Endometrial microvascular endothelial cells (primary cell): ENCODE measurements around the gene SIVA1. TPM values are rescaled to one million over a fixed set of nuclear protein-coding genes. Genes with fewer than 3 reads are reported as not detected.
"Not testable (repeated sequence)": the region's sequence is repeated elsewhere in the genome, so short reads cannot be mapped to it uniquely, and the experiment has no call there.

Source experiments
- in situ Hi-C: cut with HindIII; loops from 2 replicates; pipeline ENCODE4 v1.10.0; 2017; ENCODE audit warnings: low sequenced_read_pairs, low pct_unique_long_range_greater_than_20kb; ENCODE audit errors: inconsistent ontology term
- total RNA-seq: library from RNA; depleted of rRNA; stranded (reverse); fragments of >200 nt; gene quantifications from one replicate; pipeline ENCODE4 v1.2.3, GENCODE V29; 2015; ENCODE audit errors: inconsistent ontology term

Gene SIVA1
- total RNA-seq, 1 donor from 2014 or later, result 250 TPM

DNA sequence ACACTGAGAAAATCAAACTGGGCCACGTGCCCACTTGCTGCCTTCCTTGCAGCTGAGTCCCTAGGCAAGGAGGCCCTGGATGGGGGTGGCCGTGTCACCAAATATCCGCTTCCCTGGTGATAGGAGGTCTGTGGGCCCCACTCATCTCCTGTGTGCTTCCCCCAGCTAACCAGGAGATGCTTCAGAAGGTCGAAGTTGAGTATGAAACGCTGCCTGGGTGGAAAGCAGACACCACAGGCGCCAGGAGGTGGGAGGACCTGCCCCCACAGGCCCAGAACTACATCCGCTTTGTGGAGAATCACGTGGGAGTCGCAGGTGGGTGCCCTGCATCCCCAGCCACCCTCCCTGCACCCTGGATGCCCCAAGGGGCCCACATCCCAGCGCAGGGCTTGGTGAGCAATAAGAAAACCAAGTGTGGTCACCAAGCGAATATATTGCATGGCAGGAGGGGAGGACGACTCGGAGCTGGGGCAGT lies 6.8 kb upstream of the SIVA1 start:
- in situ Hi-C loops, result no loop called here

GRCh38 chr14:104746934-104747481 lies 5.9 kb upstream of the SIVA1 start:
- in situ Hi-C loops, result no loop called here

DNA sequence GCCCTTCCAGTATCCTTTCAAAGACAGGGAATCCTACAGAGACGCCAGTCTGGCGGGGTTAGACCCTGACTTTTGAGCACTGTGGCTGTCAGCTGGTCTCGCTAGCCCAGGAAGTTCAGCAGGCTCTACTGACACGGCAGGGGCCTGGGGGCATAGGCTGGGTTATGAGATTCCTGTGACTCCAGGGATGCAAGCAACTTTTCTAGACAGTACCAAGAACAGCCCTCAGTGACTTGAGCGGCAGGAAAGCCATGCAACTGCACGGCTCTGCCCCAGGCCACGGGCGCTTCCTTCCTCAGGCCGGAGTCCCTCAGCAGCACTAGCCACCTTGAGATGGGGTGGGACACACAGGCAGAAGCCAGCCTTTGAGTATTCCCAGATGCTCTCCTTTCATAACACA lies 5.1 kb upstream of the SIVA1 start:
- in situ Hi-C loops, result no loop called here

GRCh38 chr14:104749111-104749649 lies 3.8 kb upstream of the SIVA1 start:
- in situ Hi-C loops, result no loop called here

DNA sequence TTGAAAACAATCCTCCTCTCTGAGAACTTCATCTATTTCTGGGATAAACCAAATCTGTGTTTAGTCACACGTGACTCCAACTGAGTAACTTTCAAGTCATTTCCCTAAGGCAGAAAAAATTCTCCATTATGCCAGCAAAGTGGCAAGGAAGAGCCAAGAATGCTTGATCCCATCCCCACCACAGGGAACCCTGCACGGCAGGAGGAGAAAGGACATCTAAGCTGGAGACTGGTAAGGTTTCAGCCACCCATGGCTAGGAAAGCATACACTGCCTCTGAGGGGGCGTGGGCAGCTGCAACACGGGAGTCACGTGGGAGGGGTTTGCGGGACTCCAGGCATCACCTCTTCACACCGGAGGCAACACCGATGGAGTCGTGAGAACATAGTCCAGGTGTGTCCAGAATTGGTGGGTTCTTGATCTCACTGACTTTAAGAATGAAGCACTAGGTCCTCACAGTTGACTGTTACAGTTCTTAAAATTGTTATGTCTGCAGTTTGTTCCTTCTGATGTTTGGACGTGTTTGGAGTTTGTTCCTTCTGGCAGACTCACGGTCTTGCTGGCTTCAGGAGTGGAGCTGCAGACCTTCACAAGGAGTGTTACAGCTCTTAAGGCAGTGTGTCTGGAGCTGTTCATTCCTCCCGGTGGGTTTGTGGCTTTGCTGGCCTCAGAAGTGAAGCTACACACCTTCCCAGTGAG lies 2.7 kb upstream of the SIVA1 start:
- in situ Hi-C loops, result no loop called here

- in situ Hi-C loops, result not testable (repeated sequence)
Observed at GRCh38 chr14:104750753-104751057, 2.2 kb upstream of the SIVA1 start.

GRCh38 chr14:104751539-104752422 lies 1.2 kb upstream of the SIVA1 start:
- in situ Hi-C loops, result no loop called here

DNA sequence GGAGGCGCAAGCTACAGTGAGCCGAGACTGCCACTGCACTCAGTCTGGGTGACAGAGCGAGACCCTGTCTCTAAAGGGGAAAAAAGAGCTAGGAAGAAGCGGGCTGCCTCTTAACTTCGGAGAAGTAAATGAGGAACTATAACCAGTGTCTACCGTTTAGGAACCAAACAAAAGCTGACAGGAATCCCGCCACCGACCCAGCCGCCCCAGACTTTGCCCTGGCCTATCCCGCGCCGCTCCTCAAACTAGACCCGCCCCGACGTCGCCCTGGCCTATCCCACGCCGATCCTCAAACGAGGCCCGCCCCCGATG lies 568 bp upstream of the SIVA1 start:
- in situ Hi-C loops, result no loop called here

DNA sequence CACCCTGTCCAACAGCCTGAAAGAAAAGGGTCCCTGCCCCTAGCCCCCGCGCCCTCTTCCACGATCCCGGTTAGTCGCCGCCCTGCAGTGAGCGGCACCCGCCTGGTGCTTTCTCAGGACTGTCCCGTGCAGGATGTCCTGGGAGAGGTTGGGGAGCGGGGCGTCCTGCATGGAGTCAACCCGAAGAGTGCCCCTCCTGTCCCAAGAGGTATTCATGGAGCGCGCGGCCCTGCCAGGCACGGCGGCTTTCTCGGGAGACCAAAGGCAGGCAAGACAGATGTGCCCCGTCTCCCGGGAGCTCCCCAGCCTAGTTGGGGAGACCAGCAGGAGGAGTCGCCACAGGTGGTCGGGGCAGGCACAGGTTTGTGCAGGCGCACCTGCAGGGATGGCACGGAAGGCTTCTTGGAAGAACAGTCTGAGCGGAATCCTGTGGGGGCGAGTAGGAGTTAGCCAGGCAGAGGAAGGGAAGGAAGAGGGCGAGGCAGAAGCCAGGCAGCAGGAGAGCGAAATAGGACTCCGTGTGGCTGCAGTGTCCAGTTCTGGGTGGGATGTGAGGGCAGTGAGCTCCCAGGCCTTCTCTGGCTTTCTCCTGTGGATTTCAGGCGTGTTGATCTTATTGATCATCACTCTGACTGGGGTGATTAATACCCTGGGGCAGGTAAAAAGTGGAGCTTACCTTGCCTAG lies 723 bp downstream of the SIVA1 start:
- in situ Hi-C loops, result no loop called here

GRCh38 chr14:104754213-104754851 lies 1.4 kb downstream of the SIVA1 start:
- in situ Hi-C loops, result no loop called here

DNA sequence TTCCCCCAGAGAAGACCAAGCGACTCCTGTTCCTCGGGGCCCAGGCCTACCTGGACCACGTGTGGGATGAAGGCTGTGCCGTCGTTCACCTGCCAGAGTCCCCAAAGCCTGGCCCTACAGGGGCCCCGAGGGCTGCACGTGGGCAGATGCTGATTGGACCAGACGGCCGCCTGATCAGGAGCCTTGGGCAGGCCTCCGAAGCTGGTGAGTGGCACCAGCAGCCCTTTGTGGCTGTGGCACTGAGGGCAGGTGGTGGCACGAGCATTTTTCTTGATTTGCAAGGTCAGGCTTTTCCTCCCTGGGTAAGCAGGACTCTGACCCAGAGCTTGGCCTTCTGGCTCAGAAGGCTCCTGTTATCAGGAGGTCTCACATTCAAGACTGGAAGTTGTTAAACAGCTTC lies 2.7 kb downstream of the SIVA1 start:
- in situ Hi-C loops, result no loop called here

GRCh38 chr14:104756477-104757237 lies 3.7 kb downstream of the SIVA1 start:
- in situ Hi-C loops, result no loop called here

DNA sequence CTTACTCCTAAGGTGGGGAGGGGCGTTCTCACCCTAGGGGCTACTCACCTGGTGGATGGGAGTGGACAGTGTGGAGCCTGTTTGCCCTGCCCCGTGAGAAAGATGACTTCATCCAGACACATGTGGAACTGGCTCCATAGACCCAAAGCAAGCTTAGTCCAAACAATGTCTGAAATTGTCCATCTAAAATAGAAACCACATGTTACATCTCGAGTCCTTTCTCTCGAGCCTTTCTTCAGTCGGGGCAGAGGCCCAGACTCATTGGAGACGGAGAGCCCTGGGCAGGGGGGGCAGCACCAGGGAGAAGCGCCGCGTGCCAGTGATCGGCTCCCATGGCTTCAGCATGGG lies 4.3 kb downstream of the SIVA1 start:
- in situ Hi-C loops, result no loop called here

DNA sequence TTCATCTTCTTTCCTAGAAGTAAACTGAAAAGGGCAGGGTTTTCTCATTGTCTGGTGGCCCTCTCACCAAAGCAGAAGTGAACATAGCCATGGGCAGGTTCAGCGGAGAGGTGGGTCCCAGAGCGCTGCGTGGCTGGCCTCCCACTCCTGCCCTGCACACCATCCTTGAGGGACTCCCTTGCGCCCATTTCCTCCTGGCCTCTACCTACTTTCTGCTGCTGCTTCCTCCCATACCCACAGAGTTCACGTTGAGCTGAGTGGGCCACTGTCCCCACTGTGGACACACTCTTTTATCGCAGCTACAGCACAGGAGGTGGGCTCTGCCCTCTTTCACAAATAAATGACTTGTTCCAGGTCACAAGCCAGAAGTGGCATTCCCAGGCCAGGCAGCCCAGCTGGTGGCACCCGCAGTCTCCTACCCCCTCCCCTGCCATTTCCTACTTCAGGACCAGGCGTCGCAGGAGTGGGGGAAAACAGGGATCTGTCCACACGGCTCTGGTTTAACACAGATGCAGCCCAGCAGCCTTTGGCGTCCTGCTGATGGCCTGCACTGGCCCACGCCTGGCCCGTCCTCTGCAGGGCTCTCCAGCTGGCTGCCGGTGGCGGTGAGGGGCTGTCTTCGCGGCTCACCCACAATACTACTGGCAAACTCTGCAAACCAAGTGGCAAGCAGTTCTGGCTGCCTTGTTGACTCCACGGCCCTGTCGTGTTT lies 4.9 kb downstream of the SIVA1 start:
- in situ Hi-C loops, result no loop called here

DNA sequence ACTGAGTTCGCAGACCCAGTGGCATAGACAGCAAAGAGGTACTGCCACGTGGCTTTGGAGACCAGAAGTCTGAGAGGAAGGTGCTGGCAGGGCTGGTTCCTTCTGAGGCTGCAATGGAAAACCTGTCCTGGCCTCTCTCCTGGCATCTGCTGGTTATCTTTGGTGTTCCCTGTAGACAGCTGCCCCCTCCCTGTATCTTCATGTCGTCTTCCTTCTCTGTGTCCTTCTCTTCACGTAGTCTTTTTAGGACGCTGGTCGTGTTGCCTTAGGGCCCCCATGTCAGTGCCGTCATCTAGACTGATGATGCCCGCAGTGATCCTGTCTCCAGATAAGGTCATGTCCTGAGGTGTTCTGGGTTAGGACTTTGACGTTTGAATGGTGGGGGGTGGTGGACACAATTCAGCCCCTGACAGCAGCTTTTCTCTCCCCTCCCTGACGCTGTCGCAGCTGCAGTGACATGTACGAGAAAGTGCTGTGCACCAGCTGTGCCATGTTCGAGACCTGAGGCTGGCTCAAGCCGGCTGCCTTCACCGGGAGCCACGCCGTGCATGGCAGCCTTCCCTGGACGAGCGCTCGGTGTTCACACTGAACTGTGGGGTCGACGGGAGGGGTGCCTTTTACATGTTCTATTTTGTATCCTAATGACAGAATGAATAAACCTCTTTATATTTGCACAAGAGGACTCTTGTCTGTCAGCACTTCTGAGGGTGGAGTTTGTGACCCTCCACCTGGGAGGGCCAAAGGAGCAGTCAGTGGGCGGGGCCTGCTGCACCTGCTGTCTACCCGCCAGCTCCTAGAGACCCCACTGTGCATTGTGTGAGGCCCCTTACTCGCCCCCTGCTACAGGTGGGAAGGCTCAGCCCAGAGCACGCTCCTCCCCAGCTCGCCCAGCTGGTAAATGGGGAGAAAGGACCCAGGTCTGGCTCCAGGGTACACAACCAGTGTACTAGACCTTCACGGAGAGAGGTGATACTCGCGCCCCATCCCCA lies 6.3 kb downstream of the SIVA1 start:
- in situ Hi-C loops, result no loop called here

- in situ Hi-C loops, result no loop called here
Observed at GRCh38 chr14:104765517-104765916, 12.6 kb downstream of the SIVA1 start.
